ENCODE measurements around the gene SPSB3.

Gene SPSB3

DNA sequence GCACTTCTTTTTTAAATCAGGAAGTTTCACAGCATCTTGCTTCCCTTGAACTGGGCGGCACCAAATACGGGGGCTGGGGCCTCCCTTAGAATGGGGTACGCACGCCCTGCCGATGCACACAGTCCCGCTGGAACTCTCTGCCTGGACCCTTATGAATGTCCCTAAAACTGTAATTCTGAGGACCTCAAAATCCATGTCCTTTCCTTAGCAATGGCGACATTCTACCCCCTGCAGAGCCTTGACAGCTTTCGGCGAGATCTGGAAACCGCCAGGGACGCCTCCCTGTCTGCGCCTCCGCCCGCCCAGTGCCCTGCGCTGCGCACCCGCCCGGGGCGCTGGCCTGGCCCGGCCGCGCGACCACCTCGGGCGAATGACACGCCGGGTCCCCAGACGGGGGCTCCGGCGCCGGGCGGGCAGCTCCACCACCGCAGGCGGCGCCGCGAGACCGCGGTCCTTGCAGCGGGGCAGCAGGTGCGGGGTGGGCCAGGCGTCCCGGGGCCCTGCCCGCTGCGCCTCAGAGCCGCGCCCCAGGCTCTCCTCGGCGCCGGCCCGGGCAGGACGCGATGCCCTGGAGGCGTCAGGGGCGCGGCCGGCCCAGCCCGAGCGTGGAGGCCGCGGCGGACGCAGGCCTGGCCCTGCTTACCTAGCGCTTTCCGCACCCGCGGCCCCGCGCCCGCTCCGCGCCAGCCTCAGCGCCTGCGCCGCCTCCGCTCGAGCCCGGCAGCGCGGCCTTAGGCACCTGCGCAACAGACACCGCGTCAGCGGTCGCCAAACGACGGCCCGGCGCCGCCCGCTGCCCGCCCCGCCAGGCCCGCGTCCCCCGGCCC lies 43.7 kb upstream of the SPSB3 start:
- ChIA-PET POLR2A (interaction anchor here (0.6 to 1.1 kb wide), 3 partner anchors 9 to 139 kb away, joined by 3 read pairs; partner anchors contain the start of gene RPS2), CTCF (interaction anchor here (2.3 kb wide), 1 partner anchor 13 kb away, joined by 7 read pairs; no protein-coding TSS in a partner anchor)
- WGBS (ENCODE audit: insufficient coverage) = under 1% methylated on average over 92 of the region's 96 CpGs
- peaks cover 3 to 34% (median 30%) of the 10 kb centered on the region in 4 experiments for H3K4me1 ChIP-seq (ENCODE audit: control extremely low read depth in 1 of 4, control insufficient read depth in 4 of 4, insufficient read depth in 4 of 4, low read length in 3 of 4)
- H3K27ac ChIP-seq (ENCODE audit: insufficient read depth in 1 of 2, low read depth in 1 of 2, low read length in 2 of 2, poor library complexity in 1 of 2, severe bottlenecking in 2 of 2) = peak overlapping the region in 1 of 2 experiments; percentile 67
- peak; percentile 69 to 87 (median 83) for DNase-seq
- peaks cover 6 to 20% (median 15%) of the 10 kb centered on the region in 4 experiments for H3K36me3 ChIP-seq (ENCODE audit: control insufficient read depth in 4 of 4, insufficient read depth in 4 of 4, low read length in 3 of 4)
- no peaks in the 10 kb centered on the region for H3K27me3 ChIP-seq (replicated peaks in 2 of 5; ENCODE audit: control insufficient read depth in 4 of 5, insufficient read depth in 5 of 5, low read length in 4 of 5)
- H3K9me3 ChIP-seq (ENCODE audit: control extremely low read depth in 1 of 5, control insufficient read depth in 4 of 5, insufficient read depth in 2 of 5, low read depth in 1 of 5, low read length in 4 of 5) = no peaks in the 10 kb centered on the region
- peak overlapping the region; percentile 43 to 99 (median 78) for H3K4me3 ChIP-seq (ENCODE audit: control insufficient read depth in 1 of 7, extremely low read depth in 1 of 7, insufficient read depth in 4 of 7, low read depth in 2 of 7, low read length in 6 of 7)

DNA sequence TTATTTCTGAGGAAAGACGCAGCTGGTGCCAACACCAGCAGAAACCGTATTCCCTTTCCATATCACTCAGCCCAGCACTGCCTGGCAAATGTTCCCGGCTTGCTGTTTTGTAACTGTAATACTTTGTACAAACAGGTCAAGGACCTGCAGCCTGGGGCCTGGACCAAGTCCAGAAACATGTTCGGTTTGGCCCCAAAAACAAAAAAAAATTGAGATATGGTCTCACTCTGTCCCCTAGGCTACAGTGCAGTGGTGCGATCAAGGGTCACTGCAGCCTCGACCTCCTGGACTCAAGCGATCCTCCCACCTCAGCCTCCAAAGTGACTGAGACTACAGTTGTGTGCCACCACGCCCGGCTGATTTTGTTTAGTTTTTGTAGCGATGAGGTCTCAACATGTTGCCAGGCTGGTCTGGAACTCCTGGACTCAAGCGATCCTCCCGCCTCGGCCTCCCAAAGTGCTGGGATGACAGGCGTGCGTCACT lies 43.1 kb upstream of the SPSB3 start:
- ChIA-PET CTCF (interaction anchor here (1.6 to 2.3 kb wide), 2 partner anchors 12 kb away, joined by 7 to 9 read pairs; no protein-coding TSS in a partner anchor), POLR2A (interaction anchor here (0.6 kb wide), 1 partner anchor 43 kb away, joined by 3 read pairs; the partner anchor contains the start of gene NUBP2)
- no peaks in the 10 kb centered on the region for H3K9me3 ChIP-seq (ENCODE audit: control extremely low read depth in 1 of 5, control insufficient read depth in 4 of 5, insufficient read depth in 2 of 5, low read depth in 1 of 5, low read length in 4 of 5)
- DNase-seq = no peak
- H3K36me3 ChIP-seq (ENCODE audit: control insufficient read depth in 4 of 4, insufficient read depth in 4 of 4, low read length in 3 of 4) = peaks cover 2 to 24% (median 14%) of the 10 kb centered on the region in 4 experiments
- no peaks in the 10 kb centered on the region for H3K27me3 ChIP-seq (replicated peaks in 2 of 5; ENCODE audit: control insufficient read depth in 4 of 5, insufficient read depth in 5 of 5, low read length in 4 of 5)
- peak overlapping the region in 1 of 2 experiments; percentile 67 for H3K27ac ChIP-seq (ENCODE audit: insufficient read depth in 1 of 2, low read depth in 1 of 2, low read length in 2 of 2, poor library complexity in 1 of 2, severe bottlenecking in 2 of 2)
- peaks cover 3 to 34% (median 30%) of the 10 kb centered on the region in 4 experiments for H3K4me1 ChIP-seq (ENCODE audit: control extremely low read depth in 1 of 4, control insufficient read depth in 4 of 4, insufficient read depth in 4 of 4, low read length in 3 of 4)
- 69% methylated on average over 15 of the region's 15 CpGs for WGBS (ENCODE audit: insufficient coverage)
- peak overlapping the region; percentile 43 to 99 (median 77) for H3K4me3 ChIP-seq (ENCODE audit: control insufficient read depth in 1 of 7, extremely low read depth in 1 of 7, insufficient read depth in 4 of 7, low read depth in 2 of 7, low read length in 6 of 7)

DNA sequence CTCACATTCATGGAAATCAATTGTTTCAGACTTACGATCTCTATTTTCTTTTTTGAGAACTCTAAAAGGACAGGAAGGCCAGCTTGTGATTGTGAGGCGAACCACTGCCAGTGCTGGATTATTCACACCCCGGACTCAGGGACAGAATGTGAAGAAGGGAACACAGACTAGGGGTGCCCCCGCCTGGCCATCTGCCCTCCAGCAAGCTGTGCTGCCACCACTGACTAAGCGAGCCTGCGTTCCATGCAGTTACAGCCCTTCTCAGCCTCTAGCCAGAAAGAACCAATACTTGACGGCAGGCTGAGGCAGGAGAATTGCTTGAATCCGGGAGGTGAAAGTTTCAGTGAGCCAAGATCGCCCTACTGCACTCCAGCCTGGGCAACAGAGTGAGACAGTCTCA lies 41.5 kb upstream of the SPSB3 start:
- ChIA-PET POLR2A (no interaction called here), CTCF (interaction anchor here (1.6 kb wide), 1 partner anchor 10 kb away, joined by 9 read pairs; no protein-coding TSS in a partner anchor)
- H3K36me3 ChIP-seq (ENCODE audit: control insufficient read depth in 4 of 4, insufficient read depth in 4 of 4, low read length in 3 of 4) = peaks cover 0 to 34% (median 18%) of the 10 kb centered on the region in 4 experiments
- H3K9me3 ChIP-seq (ENCODE audit: control extremely low read depth in 1 of 5, control insufficient read depth in 4 of 5, insufficient read depth in 2 of 5, low read depth in 1 of 5, low read length in 4 of 5) = no peaks in the 10 kb centered on the region
- H3K27ac ChIP-seq (ENCODE audit: insufficient read depth in 1 of 2, low read depth in 1 of 2, low read length in 2 of 2, poor library complexity in 1 of 2, severe bottlenecking in 2 of 2) = no peak overlapping the region
- peaks cover 3 to 28% (median 25%) of the 10 kb centered on the region in 4 experiments for H3K4me1 ChIP-seq (ENCODE audit: control extremely low read depth in 1 of 4, control insufficient read depth in 4 of 4, insufficient read depth in 4 of 4, low read length in 3 of 4)
- WGBS (ENCODE audit: insufficient coverage) = 91% methylated on average over 8 of the region's 9 CpGs
- H3K4me3 ChIP-seq (ENCODE audit: control insufficient read depth in 1 of 7, extremely low read depth in 1 of 7, insufficient read depth in 4 of 7, low read depth in 2 of 7, low read length in 6 of 7) = no peak overlapping the region
- no peaks in the 10 kb centered on the region for H3K27me3 ChIP-seq (replicated peaks in 2 of 5; ENCODE audit: control insufficient read depth in 4 of 5, insufficient read depth in 5 of 5, low read length in 4 of 5)
- DNase-seq = peak; percentile 33 to 72 (median 56)

DNA sequence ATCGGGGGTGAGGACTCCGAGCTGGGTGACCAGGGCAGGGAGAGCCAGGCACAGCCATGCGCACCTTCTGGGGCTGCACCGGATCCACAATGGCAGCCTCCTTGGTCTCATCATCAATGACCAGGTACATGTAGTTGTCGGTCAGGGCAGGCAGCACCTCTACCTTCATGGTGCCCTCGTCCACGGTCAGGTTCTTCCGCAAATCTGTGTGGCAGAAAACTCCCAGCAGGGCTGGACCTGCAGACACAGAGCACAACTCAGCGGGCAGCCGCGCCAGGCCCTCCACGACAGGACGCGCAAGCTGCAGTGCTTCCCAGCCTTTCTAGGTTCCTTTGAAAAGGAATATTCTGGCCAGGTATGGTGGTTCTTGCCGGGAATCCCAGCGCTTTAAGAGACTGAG lies 40.4 kb upstream of the SPSB3 start:
- WGBS (ENCODE audit: insufficient coverage) = 95% methylated on average over 15 of the region's 16 CpGs
- no peak for DNase-seq
- H3K27ac ChIP-seq (ENCODE audit: insufficient read depth in 1 of 2, low read depth in 1 of 2, low read length in 2 of 2, poor library complexity in 1 of 2, severe bottlenecking in 2 of 2) = no peak overlapping the region
- H3K4me3 ChIP-seq (ENCODE audit: control insufficient read depth in 1 of 7, extremely low read depth in 1 of 7, insufficient read depth in 4 of 7, low read depth in 2 of 7, low read length in 6 of 7) = no peak overlapping the region
- ChIA-PET CTCF (interaction anchor here (0.7 kb wide), 1 partner anchor 8 kb away, joined by 3 read pairs; no protein-coding TSS in a partner anchor), POLR2A (no interaction called here)
- H3K27me3 ChIP-seq (replicated peaks in 2 of 5; ENCODE audit: control insufficient read depth in 4 of 5, insufficient read depth in 5 of 5, low read length in 4 of 5) = no peaks in the 10 kb centered on the region
- peaks cover 3 to 20% (median 17%) of the 10 kb centered on the region in 4 experiments for H3K4me1 ChIP-seq (ENCODE audit: control extremely low read depth in 1 of 4, control insufficient read depth in 4 of 4, insufficient read depth in 4 of 4, low read length in 3 of 4)
- H3K9me3 ChIP-seq (ENCODE audit: control extremely low read depth in 1 of 5, control insufficient read depth in 4 of 5, insufficient read depth in 2 of 5, low read depth in 1 of 5, low read length in 4 of 5) = no peaks in the 10 kb centered on the region
- H3K36me3 ChIP-seq (ENCODE audit: control insufficient read depth in 4 of 4, insufficient read depth in 4 of 4, low read length in 3 of 4) = peaks cover 0 to 43% (median 23%) of the 10 kb centered on the region in 4 experiments

DNA sequence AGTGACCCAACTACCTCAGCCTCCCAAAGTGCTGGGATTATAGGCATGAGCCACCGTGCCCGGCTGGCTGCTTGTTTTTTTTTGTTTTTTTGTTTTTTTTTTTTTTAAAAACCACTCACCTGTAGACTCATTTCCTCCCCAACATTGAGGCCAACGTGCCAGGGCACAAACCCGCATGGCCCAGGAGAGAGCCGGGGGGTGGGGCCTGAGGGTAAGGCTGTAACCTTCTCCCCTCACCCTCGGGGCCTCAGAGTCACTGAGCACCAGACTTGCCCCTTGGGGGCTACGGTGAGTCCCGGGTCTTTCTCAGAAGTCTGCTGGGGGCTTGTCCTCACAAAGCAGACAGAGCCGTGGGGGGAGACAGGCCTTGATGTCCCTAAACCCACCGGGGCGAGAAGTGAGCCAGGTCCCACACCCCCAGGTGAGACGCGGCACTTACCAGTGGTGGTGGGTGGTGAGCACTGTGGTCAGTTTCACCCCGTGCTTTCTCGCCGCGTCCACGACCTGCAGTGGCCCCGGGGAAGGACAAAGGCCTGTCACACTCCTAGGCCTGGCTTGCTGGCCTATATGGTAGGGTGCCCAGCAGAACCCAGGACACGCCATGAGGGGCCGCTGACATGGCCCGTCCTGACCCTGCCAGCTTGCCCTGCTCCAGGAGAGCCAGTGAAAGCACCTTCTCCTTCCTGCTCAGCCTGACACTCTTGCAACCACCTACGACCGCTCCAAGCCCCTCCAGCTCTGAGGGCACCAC lies 39.7 kb upstream of the SPSB3 start:
- Histone ChIP-seq H3K4me1 (ENCODE audit: control extremely low read depth in 1 of 4, control insufficient read depth in 4 of 4, insufficient read depth in 4 of 4, low read length in 3 of 4) (peaks cover 0 to 14% (median 11%) of the 10 kb centered on the region in 4 experiments), H3K9me3 (ENCODE audit: control extremely low read depth in 1 of 5, control insufficient read depth in 4 of 5, insufficient read depth in 2 of 5, low read depth in 1 of 5, low read length in 4 of 5) (no peaks in the 10 kb centered on the region), H3K4me3 (ENCODE audit: control insufficient read depth in 1 of 7, extremely low read depth in 1 of 7, insufficient read depth in 4 of 7, low read depth in 2 of 7, low read length in 6 of 7) (no peak overlapping the region), H3K27me3 (replicated peaks in 2 of 5; ENCODE audit: control insufficient read depth in 4 of 5, insufficient read depth in 5 of 5, low read length in 4 of 5) (no peaks in the 10 kb centered on the region), H3K36me3 (ENCODE audit: control insufficient read depth in 4 of 4, insufficient read depth in 4 of 4, low read length in 3 of 4) (peaks cover 0 to 50% (median 24%) of the 10 kb centered on the region in 4 experiments), H3K27ac (ENCODE audit: insufficient read depth in 1 of 2, low read depth in 1 of 2, low read length in 2 of 2, poor library complexity in 1 of 2, severe bottlenecking in 2 of 2) (no peak overlapping the region)
- POLR2A ChIA-PET = no interaction called here
- CTCF ChIA-PET = interaction anchor here (0.7 kb wide), 1 partner anchor 9 kb away, joined by 3 read pairs; no protein-coding TSS in a partner anchor
- 95% methylated on average over 21 of the region's 24 CpGs for WGBS (ENCODE audit: insufficient coverage)
- no peak for DNase-seq

DNA sequence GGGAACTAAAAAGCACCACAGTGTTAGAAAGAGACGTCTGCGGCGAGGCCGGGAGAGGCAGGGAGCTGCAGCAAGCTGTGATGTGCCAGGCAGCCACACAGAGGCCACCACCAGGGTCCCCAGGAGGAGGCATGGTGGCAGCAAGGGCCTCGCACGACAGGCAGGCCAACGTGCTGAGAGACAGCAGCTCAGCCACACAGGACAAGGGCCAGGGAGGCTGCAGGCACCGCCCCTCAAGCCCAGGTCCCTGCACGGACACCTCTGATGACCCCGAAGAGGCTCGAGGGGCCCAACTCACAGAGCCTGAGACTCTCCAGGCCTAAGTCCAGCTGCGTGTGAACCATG lies 38.5 kb upstream of the SPSB3 start:
- Histone ChIP-seq H3K4me3 (ENCODE audit: control insufficient read depth in 1 of 7, extremely low read depth in 1 of 7, insufficient read depth in 4 of 7, low read depth in 2 of 7, low read length in 6 of 7) (no peak overlapping the region), H3K9me3 (ENCODE audit: control extremely low read depth in 1 of 5, control insufficient read depth in 4 of 5, insufficient read depth in 2 of 5, low read depth in 1 of 5, low read length in 4 of 5) (no peaks in the 10 kb centered on the region), H3K36me3 (ENCODE audit: control insufficient read depth in 4 of 4, insufficient read depth in 4 of 4, low read length in 3 of 4) (peaks cover 6 to 59% (median 32%) of the 10 kb centered on the region in 4 experiments), H3K27ac (ENCODE audit: insufficient read depth in 1 of 2, low read depth in 1 of 2, low read length in 2 of 2, poor library complexity in 1 of 2, severe bottlenecking in 2 of 2) (no peak overlapping the region), H3K4me1 (ENCODE audit: control extremely low read depth in 1 of 4, control insufficient read depth in 4 of 4, insufficient read depth in 4 of 4, low read length in 3 of 4) (peaks cover 0 to 9% (median 9%) of the 10 kb centered on the region in 4 experiments), H3K27me3 (replicated peaks in 2 of 5; ENCODE audit: control insufficient read depth in 4 of 5, insufficient read depth in 5 of 5, low read length in 4 of 5) (no peaks in the 10 kb centered on the region)
- WGBS (ENCODE audit: insufficient coverage) = 98% methylated on average over 12 of the region's 12 CpGs
- ChIA-PET CTCF (no interaction called here), POLR2A (no interaction called here)
- no peak for DNase-seq

All from common myeloid progenitor, CD34-positive (primary cell).